NCI-H510A treated with DMSO at 0.1 percent for 48 hours (cell line): ENCODE measurements around the gene SPOCK3.
"Not testable (repeated sequence)": the region's sequence is repeated elsewhere in the genome, so short reads cannot be mapped to it uniquely, and the experiment has no call there.

ENCODE experiments used
- DNase-seq: peaks from one replicate; lab custom pipeline; 2025; lab: John Stamatoyannopoulos, UW

The SPOCK3 gene

GRCh38 chr4:166823126-166823525, 411.2 kb downstream of the SPOCK3 start:
- no peak for DNase-seq

GRCh38 chr4:166822386-166822785, 411.9 kb downstream of the SPOCK3 start:
- DNase-seq, result no peak

GRCh38 chr4:166816890-166817289, 417.4 kb downstream of the SPOCK3 start:
- DNase-seq, result no peak

GRCh38 chr4:166808380-166808779, 425.9 kb downstream of the SPOCK3 start:
- DNase-seq, result no peak

GRCh38 chr4:166802346-166802745, 431.9 kb downstream of the SPOCK3 start:
- DNase-seq, result no peak

GRCh38 chr4:166798126-166798525, 436.2 kb downstream of the SPOCK3 start:
- DNase-seq, result no peak

GRCh38 chr4:166777760-166778159, 456.5 kb downstream of the SPOCK3 start:
- no peak for DNase-seq

- DNase-seq, result no peak
Observed at GRCh38 chr4:166763018-166763417, 471.3 kb downstream of the SPOCK3 start.

GRCh38 chr4:166741742-166742141, 492.6 kb downstream of the SPOCK3 start:
- no peak for DNase-seq

- not testable (repeated sequence) for DNase-seq
Observed at GRCh38 chr4:166739215-166739614, 495.1 kb downstream of the SPOCK3 start.

- no peak for DNase-seq
Observed at GRCh38 chr4:166737430-166737829, 496.9 kb downstream of the SPOCK3 start.

- no peak for DNase-seq
Observed at GRCh38 chr4:166735553-166735952, 498.7 kb downstream of the SPOCK3 start.

GRCh38 chr4:166734797-166735196, 499.5 kb downstream of the SPOCK3 start:
- no peak for DNase-seq

GRCh38 chr4:166733686-166734085, 500.6 kb downstream of the SPOCK3 start:
- DNase-seq, result no peak

- DNase-seq, result no peak
Observed at GRCh38 chr4:166726832-166727231, 507.5 kb downstream of the SPOCK3 start.

GRCh38 chr4:166724369-166724768, 509.9 kb downstream of the SPOCK3 start:
- no peak for DNase-seq

- no peak for DNase-seq
Observed at GRCh38 chr4:166723532-166724140, 510.7 kb downstream of the SPOCK3 start.

- DNase-seq, result not testable (repeated sequence)
Observed at GRCh38 chr4:166715748-166716713, 518.3 kb downstream of the SPOCK3 start.

- DNase-seq, result no peak
Observed at GRCh38 chr4:166700592-166700991, 533.7 kb downstream of the SPOCK3 start.

- DNase-seq, result no peak
Observed at GRCh38 chr4:166688835-166689234, 545.5 kb downstream of the SPOCK3 start.

- no peak for DNase-seq
Observed at GRCh38 chr4:166687828-166688227, 546.5 kb downstream of the SPOCK3 start.
